ENCODE measurements around the gene TSPAN9. TPM values are rescaled to one million over a fixed set of nuclear protein-coding genes. Genes with fewer than 3 reads are reported as not detected.
A peak's percentile ranks its signal among the peaks of the same experiment; 100 is the strongest.

Gene TSPAN9
- total and polyA plus RNA-seq, 2 of the 4 experiments (the other 2 are of a cell fraction) = 17.7 to 39.1 TPM

- in situ Hi-C loops (cut with MboI; ENCODE audit: low sequenced_read_pairs) (loop anchor here (10.0 kb wide), 1 partner anchor 182 kb away; the partner anchor contains the start of gene TEX52), intact Hi-C loops (cut with micrococcal nuclease) (no loop called here), dilution Hi-C loops (cut with HindIII; ENCODE audit: low sequenced_read_pairs, unreplicated experiment) (no loop called here)
- no peak overlapping the region for H2AK5ac ChIP-seq (ENCODE audit: low read depth, low read length)
- H3K4ac ChIP-seq (ENCODE audit: low read depth, low read length) = no peak overlapping the region
- ATAC-seq (ENCODE audit: low read depth) (no peak), DNase-seq (no peak)
- H3K9ac ChIP-seq (ENCODE audit: low read depth, low read length) = no peak overlapping the region
- H3K27me3 ChIP-seq (ENCODE audit: control insufficient read depth, insufficient read depth, low read length) = no peaks in the 10 kb centered on the region
- H3K18ac ChIP-seq (ENCODE audit: low read depth, low read length) = no peak overlapping the region
- POLR2A ChIA-PET (ENCODE audit: unreplicated experiment) = no interaction called here
- no peak overlapping the region for H2BK120ac ChIP-seq (ENCODE audit: low read depth, low read length)
- CTCF ChIA-PET = no interaction called here
- no peak overlapping the region for H2BK20ac ChIP-seq (ENCODE audit: low read depth, low read length)
- H3K36me3 ChIP-seq (ENCODE audit: control insufficient read depth, insufficient read depth, low read length) = peaks cover 19% of the 10 kb centered on the region
- no peaks in the 10 kb centered on the region for H3K9me3 ChIP-seq (ENCODE audit: control insufficient read depth, insufficient read depth, low read length)
- BruUV-seq (replicated peaks) = no TSS peak
- no peak overlapping the region for H2BK15ac ChIP-seq (ENCODE audit: low read depth, low read length)
- H3K4me3 ChIP-seq (ENCODE audit: insufficient read depth, low read depth, low read length) = no peak overlapping the region
- no peak overlapping the region for H4K91ac ChIP-seq (ENCODE audit: insufficient read depth, low read depth, low read length)
- H3K23ac ChIP-seq (ENCODE audit: low read depth, low read length) = no peak overlapping the region
- no peak overlapping the region for H4K5ac ChIP-seq (ENCODE audit: low read depth, low read length)
- H3K9me1 ChIP-seq (ENCODE audit: insufficient read depth, low read length) = no peaks in the 10 kb centered on the region
- no peak overlapping the region for H3K4me2 ChIP-seq (ENCODE audit: low read depth, low read length)
- no peak overlapping the region for H2BK5ac ChIP-seq (ENCODE audit: low read depth, low read length, poor library complexity, severe bottlenecking)
- no peak overlapping the region for H3K27ac ChIP-seq (ENCODE audit: insufficient read depth, low read length)
- peak overlapping the region; percentile 57 for H2AK9ac ChIP-seq (replicated peaks; ENCODE audit: low read depth, low read length, poor library complexity)
- H3K4me1 ChIP-seq (ENCODE audit: control insufficient read depth, insufficient read depth, low read length) = peaks cover 3% of the 10 kb centered on the region; the same call in 1 of the 2 replicates
- H3K14ac ChIP-seq (replicated peaks; ENCODE audit: low read depth, low read length) = no peak overlapping the region
- peaks cover 3% of the 10 kb centered on the region; the same call in 1 of the 2 replicates for H4K20me1 ChIP-seq (ENCODE audit: insufficient read depth, low read length)
- H3K79me1 ChIP-seq (ENCODE audit: low read depth in 1 of 2, low read length in 2 of 2) = no peaks in the 10 kb centered on the region; a peak in 1 of 4 replicates
- no peak overlapping the region for H4K8ac ChIP-seq (ENCODE audit: low read depth in 2 of 2, low read length in 2 of 2)
- no peak overlapping the region for H3K56ac ChIP-seq (ENCODE audit: extremely low read depth, insufficient read depth, low read length)
- 73% methylated on average over 3 of the region's 12 CpGs; no CpG with 5 or more reads in 1 of the 2 experiments for WGBS, 2 experiments (ENCODE audit: extremely low coverage in 2 of 2, insufficient read length in 1 of 2)
- TF ChIP-seq MAZ (IDR thresholded peaks at IDR 0.05; ENCODE audit: borderline replicate concordance, low read depth, low read length) (no peak), CEBPB (IDR thresholded peaks at IDR 0.05; ENCODE audit: low read depth, low read length) (no peak), RAD21 (IDR thresholded peaks at IDR 0.05; ENCODE audit: low read length) (no peak), NFE2L2 (IDR thresholded peaks at IDR 0.05; ENCODE audit: low read depth, low read length) (no peak), RFX5 (IDR thresholded peaks at IDR 0.05; ENCODE audit: low read depth, low read length) (no peak), RCOR1 (IDR thresholded peaks at IDR 0.05; ENCODE audit: insufficient replicate concordance, low read length) (no peak), BHLHE40 (IDR thresholded peaks at IDR 0.05; ENCODE audit: low read depth, low read length) (no peak), SMC3 (IDR thresholded peaks at IDR 0.05; ENCODE audit: low read depth, low read length) (no peak), CTCF (conservative IDR thresholded peaks at IDR 0.05; ENCODE audit: low read depth, low read length) (no peak), FOS (IDR thresholded peaks at IDR 0.05; ENCODE audit: low read depth, low read length) (no peak), POLR2A (IDR thresholded peaks at IDR 0.05; ENCODE audit: low read depth, low read length) (no peak), MXI1 (IDR thresholded peaks at IDR 0.05; ENCODE audit: borderline replicate concordance, low read depth, low read length) (no peak), USF2 (IDR thresholded peaks at IDR 0.05; ENCODE audit: low read depth, low read length) (no peak), MAFK (IDR thresholded peaks at IDR 0.05; ENCODE audit: low read depth, low read length) (no peak), CHD1 (IDR thresholded peaks at IDR 0.05; ENCODE audit: low read depth, low read length) (no peak), ELK1 (IDR thresholded peaks at IDR 0.05; ENCODE audit: borderline replicate concordance, low read depth, low read length) (no peak)
- no peak overlapping the region for H2AFZ ChIP-seq (replicated peaks; ENCODE audit: low read length, poor library complexity)
These were observed 40.1 kb upstream of the TSPAN9 start for GRCh38 chr12:3036901-3037600.
